GM19324 (cell line): ENCODE data around the gene SLC35F6.

Experiments used
- ATAC-seq: cut with Tn5 transposase; IDR thresholded peaks from one replicate; pipeline ENCODE4 v1.9.1; 2021; ENCODE audit warnings: mild to moderate bottlenecking, moderate library complexity; ENCODE audit not compliant: unreplicated experiment, low FRiP score

SLC35F6 gene

DNA sequence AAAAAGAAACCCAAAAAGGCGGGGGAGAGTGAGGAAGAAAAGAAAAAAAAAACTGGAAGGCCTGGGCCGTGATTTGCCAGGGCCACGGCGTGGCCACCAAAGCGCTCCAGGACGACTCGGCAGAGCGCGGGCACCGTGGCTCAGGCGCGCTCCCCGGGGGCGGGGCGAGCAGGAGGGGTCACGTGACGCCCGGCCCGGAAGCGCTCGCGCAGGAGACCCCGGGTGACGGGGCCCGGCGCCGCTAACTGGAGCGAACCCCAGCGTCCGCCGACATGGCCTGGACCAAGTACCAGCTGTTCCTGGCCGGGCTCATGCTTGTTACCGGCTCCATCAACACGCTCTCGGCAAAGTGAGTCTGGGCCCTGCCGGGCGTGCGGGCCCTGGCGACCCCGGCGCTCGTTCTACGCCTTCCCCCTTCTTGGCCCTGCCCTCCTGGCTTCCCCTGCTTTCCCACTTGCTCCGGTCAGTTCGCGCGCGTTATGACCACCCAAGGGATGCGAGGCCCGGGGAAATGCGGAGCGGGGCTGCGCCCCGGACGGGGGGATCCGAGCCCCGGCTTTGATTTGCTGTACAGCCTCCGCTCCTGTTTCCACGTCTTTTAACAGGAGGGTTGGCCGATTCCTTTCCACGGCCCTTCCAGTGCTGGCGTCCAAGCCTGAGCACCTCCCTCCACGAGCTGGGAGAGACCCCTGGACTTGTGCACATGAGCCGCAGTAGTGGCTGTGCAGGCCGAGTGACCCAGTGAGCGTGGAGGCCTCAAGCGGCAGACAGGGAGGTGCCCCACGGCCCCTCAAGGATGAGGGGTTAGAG lies at the start of gene SLC35F6:
Gene SLC35F6 (plus strand): TSS at position 207 of the 810 bp plus-strand sequence. CDS start 66 bp downstream, at position 273.
- peak; percentile 73 for ATAC-seq

GRCh38 chr2:26715528-26716270 lies 48.4 kb upstream of the SLC35F6 start:
- no peak for ATAC-seq

DNA sequence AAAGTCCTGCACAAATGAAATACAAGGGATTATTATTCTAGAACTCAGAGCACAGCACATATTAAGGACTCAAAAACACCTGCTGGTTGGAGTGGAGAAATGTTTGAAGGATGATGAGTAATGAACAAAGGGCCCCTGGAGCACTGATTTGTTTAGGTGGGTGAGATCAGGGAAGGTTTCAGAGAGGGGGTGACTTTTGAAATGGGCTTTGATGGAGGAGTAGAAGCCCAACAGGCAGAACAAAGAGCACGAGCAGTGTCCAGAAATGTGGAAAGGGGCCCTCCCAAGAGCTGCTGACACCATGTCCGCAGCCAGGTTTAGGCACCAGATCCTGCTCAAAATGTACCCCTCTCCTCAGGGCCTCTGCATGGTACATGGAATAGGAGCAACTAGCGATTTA lies 47.7 kb upstream of the SLC35F6 start:
- ATAC-seq: no peak

- ATAC-seq: no peak
Measured at GRCh38 chr2:26716769-26717168, 47.3 kb upstream of the SLC35F6 start.

DNA sequence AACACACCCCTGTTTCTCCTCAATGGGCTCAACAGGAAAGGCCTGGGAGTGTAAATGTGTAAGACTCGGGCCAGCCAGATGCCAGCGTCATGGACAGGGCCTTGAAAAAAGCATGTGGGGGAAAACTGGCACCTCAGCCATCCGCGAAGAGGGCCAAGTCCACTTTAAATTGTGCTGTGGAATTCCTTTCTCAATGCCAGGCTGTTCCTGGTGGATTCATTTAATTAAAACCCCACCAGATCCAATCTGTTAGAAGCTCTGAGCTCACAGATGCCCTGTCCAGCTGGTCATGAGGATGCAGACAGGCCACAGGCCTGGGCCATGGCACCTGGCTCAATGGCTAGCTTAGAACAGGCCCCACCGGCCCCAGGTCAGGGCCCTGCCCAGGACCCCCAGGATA lies 46.7 kb upstream of the SLC35F6 start:
- no peak for ATAC-seq

- ATAC-seq: no peak
Measured at GRCh38 chr2:26718949-26719686, 45.0 kb upstream of the SLC35F6 start.

- ATAC-seq: no peak
Measured at GRCh38 chr2:26720322-26721114, 43.6 kb upstream of the SLC35F6 start.

DNA sequence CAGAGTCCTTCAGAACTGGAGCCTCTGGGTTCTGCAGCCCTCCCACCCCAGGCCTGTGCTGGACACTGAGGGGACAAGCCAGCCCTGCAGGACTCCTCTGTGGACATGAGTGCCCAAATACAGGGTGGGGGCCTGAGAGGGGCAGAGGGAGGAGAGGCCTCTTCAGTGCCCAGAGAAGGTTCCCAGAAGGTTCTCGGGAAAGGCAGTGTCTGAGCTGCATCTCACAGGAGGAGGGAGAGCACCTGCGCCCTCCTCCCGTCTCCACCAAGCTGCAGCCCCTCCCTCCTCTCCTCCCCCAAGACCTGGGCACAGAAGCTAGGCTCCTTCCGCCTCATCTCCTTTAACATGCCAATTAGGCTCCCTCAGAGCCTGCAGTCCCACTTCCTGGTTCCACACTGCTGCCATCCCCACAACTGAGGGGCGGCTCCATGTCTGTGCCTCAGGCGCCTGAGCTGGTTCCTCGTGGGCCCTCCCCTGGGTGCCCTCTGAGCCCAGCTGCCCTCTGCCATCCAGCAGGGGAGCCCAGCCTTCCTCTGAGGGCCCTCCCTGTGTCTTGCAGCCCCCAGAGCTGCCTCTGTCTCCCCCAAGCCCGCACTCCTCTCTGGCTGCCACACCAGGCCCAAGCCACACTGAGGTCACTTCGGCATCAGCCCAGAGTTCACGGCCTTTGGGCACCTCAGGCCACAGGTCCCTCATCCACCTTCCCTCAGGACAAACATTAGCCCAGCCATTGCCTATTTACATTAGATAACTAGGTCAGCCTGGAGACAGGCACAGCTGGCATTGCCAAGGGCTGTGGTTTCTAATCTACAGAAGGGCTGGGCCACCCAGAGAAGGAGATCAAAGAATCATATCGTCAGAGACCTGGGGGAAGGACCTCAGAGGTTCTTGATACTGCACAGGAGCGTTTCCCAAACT lies 42.7 kb upstream of the SLC35F6 start:
- ATAC-seq: no peak

- no peak for ATAC-seq
Measured at GRCh38 chr2:26722328-26722727, 41.8 kb upstream of the SLC35F6 start.

DNA sequence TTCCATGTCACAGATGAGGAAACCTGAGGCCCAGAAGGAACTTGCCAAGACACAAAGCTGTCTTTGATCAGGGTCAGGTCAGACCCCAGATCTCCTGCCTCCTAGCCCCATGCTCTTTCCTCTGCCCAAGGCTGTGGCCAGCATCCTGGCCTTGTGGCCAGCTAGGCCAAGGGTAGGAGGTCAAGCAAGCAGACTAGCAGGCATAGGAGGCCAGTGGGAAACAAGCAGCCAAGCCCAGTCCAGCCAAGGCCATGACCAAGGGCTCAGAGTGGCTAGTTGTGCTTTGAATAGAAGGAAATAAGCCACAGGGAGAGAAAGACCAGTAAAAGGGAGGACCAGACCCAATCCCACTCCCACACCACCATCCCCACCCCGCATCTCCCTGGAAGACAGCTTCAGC lies 41.2 kb upstream of the SLC35F6 start:
- ATAC-seq: no peak

DNA sequence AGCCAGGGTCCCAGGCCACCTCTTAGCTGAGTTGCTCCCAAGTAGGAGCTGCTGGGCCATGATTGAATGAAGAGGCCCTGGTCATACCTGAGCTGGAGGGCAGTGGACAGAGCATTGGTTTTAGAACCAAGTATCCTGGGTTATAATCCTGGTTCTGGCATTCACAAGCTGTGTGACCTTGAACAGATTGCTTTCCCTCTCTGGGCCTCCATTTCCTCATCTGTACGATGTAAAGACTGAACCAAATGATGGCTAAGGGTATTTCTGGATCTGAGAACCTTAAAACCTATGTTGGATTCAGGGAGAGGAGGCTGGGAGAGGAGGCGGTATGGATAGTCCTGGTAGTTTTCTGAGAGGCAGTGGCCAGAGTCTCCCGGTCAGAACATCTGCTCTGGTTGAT lies 40.6 kb upstream of the SLC35F6 start:
- no peak for ATAC-seq

DNA sequence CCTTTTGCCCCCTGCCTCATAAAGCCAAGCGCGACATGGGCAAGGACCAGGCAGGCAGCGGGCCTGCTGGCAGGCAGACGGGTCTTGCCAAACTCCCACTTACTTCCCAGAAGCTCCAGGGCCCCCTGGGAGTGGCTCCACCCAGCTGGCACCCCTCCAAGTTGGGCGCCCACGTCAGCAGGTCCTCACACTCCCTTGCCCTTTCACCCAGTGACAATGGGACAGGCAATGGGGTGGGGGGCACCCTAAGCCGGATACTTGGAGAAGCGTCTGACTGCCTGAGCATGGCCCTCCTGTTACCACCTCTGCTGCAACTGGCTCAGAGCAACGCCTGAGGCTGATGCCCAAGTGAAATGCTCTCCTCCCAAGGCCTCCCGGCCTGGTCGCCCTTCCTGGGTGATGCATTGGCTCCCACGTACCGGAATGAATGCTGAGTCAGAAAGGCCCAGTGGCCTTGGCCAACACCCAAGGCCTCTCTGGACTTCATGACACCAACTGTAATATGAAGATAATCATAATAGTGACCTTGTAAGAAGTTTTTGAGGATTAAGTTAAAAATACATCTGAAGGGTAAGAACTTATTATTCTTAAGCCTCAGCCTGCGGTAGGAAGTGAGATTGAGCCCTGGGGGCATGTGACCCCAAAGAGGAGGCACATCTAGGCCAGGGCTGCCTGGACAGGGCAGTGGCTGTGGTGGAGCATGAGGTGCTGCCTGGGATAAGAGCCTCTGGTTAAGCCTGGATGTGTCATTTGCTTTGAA lies 39.9 kb upstream of the SLC35F6 start:
- ATAC-seq: no peak

DNA sequence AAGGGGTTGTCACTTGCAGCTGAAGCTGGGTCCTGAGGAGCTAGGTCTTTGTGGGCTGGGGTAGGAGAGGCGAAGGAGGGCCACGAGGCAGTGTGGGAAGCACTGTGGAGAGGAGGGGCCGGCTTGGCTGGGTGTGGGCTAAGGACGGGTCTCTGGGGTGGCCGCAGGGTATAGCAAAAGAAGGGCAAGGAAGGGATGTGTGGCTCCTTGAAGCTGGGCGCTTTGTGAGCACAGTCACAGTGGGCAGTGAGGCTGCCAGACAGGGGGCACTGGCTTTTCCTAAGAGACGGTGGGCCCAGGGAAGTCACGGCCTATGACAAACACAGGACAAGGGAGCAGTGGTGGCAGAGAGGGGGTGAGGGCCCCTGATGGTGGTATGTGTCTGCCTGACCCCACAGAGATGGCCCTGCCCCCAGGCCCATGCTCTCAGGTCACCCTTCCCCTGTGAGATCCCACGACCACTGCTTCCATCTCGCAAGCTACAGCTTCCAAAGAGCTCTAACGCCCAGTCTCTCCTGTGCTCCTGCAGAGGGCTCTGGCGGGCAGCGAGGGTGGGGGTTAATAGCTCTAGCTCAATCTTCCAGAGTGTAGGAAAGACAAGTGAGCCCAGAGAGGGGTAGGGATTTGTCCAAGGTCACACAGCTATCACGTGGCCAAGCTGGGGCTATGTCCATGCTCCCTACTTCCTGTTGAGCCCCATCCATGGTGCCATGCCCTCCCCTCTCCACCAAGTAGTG lies 39.1 kb upstream of the SLC35F6 start:
- ATAC-seq: no peak

GRCh38 chr2:26725521-26725820 lies 38.6 kb upstream of the SLC35F6 start:
- no peak for ATAC-seq

GRCh38 chr2:26726228-26726627 lies 37.9 kb upstream of the SLC35F6 start:
- no peak for ATAC-seq

DNA sequence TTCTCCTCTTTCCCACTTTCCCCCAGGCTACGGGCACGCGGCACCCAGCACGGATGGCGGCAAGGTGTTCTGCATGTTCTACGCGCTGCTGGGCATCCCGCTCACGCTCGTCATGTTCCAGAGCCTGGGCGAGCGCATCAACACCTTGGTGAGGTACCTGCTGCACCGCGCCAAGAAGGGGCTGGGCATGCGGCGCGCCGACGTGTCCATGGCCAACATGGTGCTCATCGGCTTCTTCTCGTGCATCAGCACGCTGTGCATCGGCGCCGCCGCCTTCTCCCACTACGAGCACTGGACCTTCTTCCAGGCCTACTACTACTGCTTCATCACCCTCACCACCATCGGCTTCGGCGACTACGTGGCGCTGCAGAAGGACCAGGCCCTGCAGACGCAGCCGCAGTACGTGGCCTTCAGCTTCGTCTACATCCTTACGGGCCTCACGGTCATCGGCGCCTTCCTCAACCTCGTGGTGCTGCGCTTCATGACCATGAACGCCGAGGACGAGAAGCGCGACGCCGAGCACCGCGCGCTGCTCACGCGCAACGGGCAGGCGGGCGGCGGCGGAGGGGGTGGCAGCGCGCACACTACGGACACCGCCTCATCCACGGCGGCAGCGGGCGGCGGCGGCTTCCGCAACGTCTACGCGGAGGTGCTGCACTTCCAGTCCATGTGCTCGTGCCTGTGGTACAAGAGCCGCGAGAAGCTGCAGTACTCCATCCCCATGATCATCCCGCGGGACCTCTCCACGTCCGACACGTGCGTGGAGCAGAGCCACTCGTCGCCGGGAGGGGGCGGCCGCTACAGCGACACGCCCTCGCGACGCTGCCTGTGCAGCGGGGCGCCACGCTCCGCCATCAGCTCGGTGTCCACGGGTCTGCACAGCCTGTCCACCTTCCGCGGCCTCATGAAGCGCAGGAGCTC lies 36.2 kb upstream of the SLC35F6 start:
- no peak for ATAC-seq

DNA sequence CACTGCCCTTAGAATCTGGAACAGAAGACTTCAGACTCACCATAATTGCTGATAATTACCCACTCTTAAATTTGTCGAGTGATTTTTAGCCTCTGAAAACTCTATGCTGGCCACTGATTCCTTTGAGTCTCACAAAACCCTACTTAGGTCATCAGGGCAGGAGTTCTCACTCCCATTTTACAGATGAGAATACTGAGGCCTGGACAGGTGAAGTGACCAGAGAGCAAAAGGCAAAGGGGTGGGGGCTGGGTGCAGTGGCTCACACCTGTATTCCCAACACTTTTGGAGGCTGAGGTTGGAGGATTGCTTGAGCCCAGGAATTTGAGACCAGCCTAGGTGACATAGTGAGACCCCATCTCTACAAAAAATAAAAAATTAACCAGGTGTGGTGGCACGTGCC lies 34.8 kb upstream of the SLC35F6 start:
- no peak for ATAC-seq
